Measurements from ENCODE around the gene FBXL17.
A peak's percentile ranks its signal among the peaks of the same experiment; 100 is the strongest.
"Not testable (repeated sequence)": the region's sequence is repeated elsewhere in the genome, so short reads cannot be mapped to it uniquely, and the experiment has no call there.

FBXL17 gene

GRCh38 chr5:108381954-108382783 is at the start of gene FBXL17:
TSS of gene FBXL17 (minus strand) at chr5:108382098.
- peak; percentile 85 for DNase-seq (ENCODE audit: low read depth)

- no peak for DNase-seq (ENCODE audit: low read depth)
Measured at GRCh38 chr5:108430931-108431608, 49.2 kb upstream of the FBXL17 start.

- DNase-seq (ENCODE audit: low read depth) = no peak
Measured at GRCh38 chr5:108421713-108422112, 39.8 kb upstream of the FBXL17 start.

- DNase-seq (ENCODE audit: low read depth) = no peak
Measured at GRCh38 chr5:108420755-108421154, 38.9 kb upstream of the FBXL17 start.

GRCh38 chr5:108420158-108420557 is 38.3 kb upstream of the FBXL17 start:
- DNase-seq (ENCODE audit: low read depth) = no peak

- no peak for DNase-seq (ENCODE audit: low read depth)
Measured at GRCh38 chr5:108418197-108418596, 36.3 kb upstream of the FBXL17 start.

- no peak for DNase-seq (ENCODE audit: low read depth)
Measured at GRCh38 chr5:108417166-108417670, 35.3 kb upstream of the FBXL17 start.

GRCh38 chr5:108415726-108416125 is 33.8 kb upstream of the FBXL17 start:
- DNase-seq (ENCODE audit: low read depth) = no peak

GRCh38 chr5:108409786-108410185 is 27.9 kb upstream of the FBXL17 start:
- no peak for DNase-seq (ENCODE audit: low read depth)

- DNase-seq (ENCODE audit: low read depth) = not testable (repeated sequence)
Measured at GRCh38 chr5:108405201-108405600, 23.3 kb upstream of the FBXL17 start.

GRCh38 chr5:108398964-108399363 is 17.1 kb upstream of the FBXL17 start:
- peak; percentile 32 for DNase-seq (ENCODE audit: low read depth)

- not testable (repeated sequence) for DNase-seq (ENCODE audit: low read depth)
Measured at GRCh38 chr5:108396837-108397236, 14.9 kb upstream of the FBXL17 start.

- DNase-seq (ENCODE audit: low read depth) = no peak
Measured at GRCh38 chr5:108387758-108388157, 5.9 kb upstream of the FBXL17 start.

- DNase-seq (ENCODE audit: low read depth) = no peak
Measured at GRCh38 chr5:108386345-108387061, 4.6 kb upstream of the FBXL17 start.

- DNase-seq (ENCODE audit: low read depth) = no peak
Measured at GRCh38 chr5:108384741-108385140, 2.8 kb upstream of the FBXL17 start.

GRCh38 chr5:108382784-108383330 is 959 bp upstream of the FBXL17 start:
- no peak for DNase-seq (ENCODE audit: low read depth)

GRCh38 chr5:108381350-108381953 is 446 bp downstream of the FBXL17 start:
- peak; percentile 9 for DNase-seq (ENCODE audit: low read depth)

- DNase-seq (ENCODE audit: low read depth) = peak; percentile 14
Measured at GRCh38 chr5:108380531-108381349, 1.2 kb downstream of the FBXL17 start.

GRCh38 chr5:108379722-108380530 is 2.0 kb downstream of the FBXL17 start:
- no peak for DNase-seq (ENCODE audit: low read depth)

GRCh38 chr5:108375768-108376167 is 6.1 kb downstream of the FBXL17 start:
- DNase-seq (ENCODE audit: low read depth) = no peak
